ENCODE data around the gene CUL7. TPM values are rescaled to one million over a fixed set of nuclear protein-coding genes. Genes with fewer than 3 reads are reported as not detected.

The CUL7 gene
- total RNA-seq, 1 experiment from 2014 or later = 20.8 TPM

DNA sequence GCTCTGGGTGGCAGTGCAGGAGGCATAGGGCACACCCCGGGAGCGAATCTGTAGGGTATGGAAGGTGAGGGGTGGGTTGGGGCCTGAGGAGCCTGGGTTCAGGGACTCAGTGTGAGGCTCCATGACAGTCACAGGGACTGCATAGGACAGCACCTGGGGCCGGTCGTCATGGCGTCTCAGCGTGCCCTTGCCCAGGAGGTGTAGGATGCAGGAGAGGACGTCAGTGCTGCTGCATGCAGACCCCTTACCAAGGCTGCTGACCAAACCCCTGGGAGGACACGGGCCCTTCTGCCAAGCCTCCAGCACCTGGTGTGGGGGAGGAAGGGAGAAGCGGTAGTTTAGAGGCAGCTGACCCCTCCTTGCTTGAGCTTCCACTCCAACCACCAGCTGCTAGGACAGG, 15.9 kb downstream of the CUL7 start (continued):
- TF ChIP-seq, protein P1, sequence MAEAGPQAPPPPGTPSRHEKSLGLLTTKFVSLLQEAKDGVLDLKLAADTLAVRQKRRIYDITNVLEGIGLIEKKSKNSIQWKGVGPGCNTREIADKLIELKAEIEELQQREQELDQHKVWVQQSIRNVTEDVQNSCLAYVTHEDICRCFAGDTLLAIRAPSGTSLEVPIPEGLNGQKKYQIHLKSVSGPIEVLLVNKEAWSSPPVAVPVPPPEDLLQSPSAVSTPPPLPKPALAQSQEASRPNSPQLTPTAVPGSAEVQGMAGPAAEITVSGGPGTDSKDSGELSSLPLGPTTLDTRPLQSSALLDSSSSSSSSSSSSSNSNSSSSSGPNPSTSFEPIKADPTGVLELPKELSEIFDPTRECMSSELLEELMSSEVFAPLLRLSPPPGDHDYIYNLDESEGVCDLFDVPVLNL (CRISPR knock-in tag; IDR thresholded peaks at IDR 0.05; ENCODE audit: borderline replicate concordance, low read depth) = no peak
- TF ChIP-seq KAT7 (CRISPR knock-in tag; IDR thresholded peaks at IDR 0.05; ENCODE audit: borderline replicate concordance) = no peak
- TF ChIP-seq, protein P2, sequence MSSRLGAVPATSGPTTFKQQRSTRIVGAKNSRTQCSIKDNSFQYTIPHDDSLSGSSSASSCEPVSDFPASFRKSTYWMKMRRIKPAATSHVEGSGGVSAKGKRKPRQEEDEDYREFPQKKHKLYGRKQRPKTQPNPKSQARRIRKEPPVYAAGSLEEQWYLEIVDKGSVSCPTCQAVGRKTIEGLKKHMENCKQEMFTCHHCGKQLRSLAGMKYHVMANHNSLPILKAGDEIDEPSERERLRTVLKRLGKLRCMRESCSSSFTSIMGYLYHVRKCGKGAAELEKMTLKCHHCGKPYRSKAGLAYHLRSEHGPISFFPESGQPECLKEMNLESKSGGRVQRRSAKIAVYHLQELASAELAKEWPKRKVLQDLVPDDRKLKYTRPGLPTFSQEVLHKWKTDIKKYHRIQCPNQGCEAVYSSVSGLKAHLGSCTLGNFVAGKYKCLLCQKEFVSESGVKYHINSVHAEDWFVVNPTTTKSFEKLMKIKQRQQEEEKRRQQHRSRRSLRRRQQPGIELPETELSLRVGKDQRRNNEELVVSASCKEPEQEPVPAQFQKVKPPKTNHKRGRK (CRISPR knock-in tag; IDR thresholded peaks at IDR 0.05; ENCODE audit: borderline replicate concordance) = no peak

DNA sequence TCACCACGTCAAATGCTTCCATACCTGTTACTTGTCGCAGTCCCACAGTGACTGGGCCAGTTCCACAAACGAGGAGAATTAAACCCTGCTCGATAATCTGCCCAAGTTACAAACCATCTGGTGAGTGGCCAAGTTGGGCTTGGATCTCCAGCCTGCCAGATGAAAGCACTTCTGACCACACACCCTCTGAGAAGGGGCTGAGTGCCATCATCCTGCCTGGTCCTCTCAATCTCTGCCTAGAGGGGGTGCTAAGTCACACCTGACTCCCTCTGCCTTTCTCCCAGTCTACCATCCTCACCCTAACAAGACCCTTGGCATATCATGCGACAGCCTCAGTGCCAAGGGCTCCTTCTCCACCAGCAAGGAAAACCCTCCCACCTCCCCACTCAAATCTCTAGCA, 16.5 kb downstream of the CUL7 start:
- POLR2A ChIA-PET = no interaction called here
- Mint-ChIP-seq H3K27ac (no peak overlapping the region), H3K4me3 (no peak overlapping the region), H3K9me3 (no peaks in the 10 kb centered on the region), H3K4me1 (no peaks in the 10 kb centered on the region), H3K36me3 (peaks cover 44% of the 10 kb centered on the region), H3K27me3 (ENCODE audit: low read depth) (no peaks in the 10 kb centered on the region)
- CTCF ChIA-PET = interaction anchor here (0.5 kb wide), 1 partner anchor 155 kb away, joined by 4 read pairs; no protein-coding TSS in a partner anchor
- no peak for TF ChIP-seq NR3C1 (CRISPR knock-in tag; conservative IDR thresholded peaks at IDR 0.05; ENCODE audit: low read depth)
- TF ChIP-seq CBFB (CRISPR knock-in tag; IDR thresholded peaks at IDR 0.05; ENCODE audit: low read depth) = no peak
- TF ChIP-seq ELF4 (CRISPR knock-in tag; IDR thresholded peaks at IDR 0.05; ENCODE audit: low read depth) = no peak
- TF ChIP-seq ZNF219 (CRISPR knock-in tag; IDR thresholded peaks at IDR 0.05; ENCODE audit: borderline replicate concordance) = no peak
- TF ChIP-seq, protein P3, sequence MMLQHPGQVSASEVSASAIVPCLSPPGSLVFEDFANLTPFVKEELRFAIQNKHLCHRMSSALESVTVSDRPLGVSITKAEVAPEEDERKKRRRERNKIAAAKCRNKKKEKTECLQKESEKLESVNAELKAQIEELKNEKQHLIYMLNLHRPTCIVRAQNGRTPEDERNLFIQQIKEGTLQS (CRISPR knock-in tag; conservative IDR thresholded peaks at IDR 0.05) = no peak
- TF ChIP-seq, protein P4, sequence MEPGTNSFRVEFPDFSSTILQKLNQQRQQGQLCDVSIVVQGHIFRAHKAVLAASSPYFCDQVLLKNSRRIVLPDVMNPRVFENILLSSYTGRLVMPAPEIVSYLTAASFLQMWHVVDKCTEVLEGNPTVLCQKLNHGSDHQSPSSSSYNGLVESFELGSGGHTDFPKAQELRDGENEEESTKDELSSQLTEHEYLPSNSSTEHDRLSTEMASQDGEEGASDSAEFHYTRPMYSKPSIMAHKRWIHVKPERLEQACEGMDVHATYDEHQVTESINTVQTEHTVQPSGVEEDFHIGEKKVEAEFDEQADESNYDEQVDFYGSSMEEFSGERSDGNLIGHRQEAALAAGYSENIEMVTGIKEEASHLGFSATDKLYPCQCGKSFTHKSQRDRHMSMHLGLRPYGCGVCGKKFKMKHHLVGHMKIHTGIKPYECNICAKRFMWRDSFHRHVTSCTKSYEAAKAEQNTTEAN (CRISPR knock-in tag; IDR thresholded peaks at IDR 0.05) = no peak
- TF ChIP-seq TP53 (CRISPR knock-in tag; IDR thresholded peaks at IDR 0.05) = no peak
- TF ChIP-seq, protein P5, sequence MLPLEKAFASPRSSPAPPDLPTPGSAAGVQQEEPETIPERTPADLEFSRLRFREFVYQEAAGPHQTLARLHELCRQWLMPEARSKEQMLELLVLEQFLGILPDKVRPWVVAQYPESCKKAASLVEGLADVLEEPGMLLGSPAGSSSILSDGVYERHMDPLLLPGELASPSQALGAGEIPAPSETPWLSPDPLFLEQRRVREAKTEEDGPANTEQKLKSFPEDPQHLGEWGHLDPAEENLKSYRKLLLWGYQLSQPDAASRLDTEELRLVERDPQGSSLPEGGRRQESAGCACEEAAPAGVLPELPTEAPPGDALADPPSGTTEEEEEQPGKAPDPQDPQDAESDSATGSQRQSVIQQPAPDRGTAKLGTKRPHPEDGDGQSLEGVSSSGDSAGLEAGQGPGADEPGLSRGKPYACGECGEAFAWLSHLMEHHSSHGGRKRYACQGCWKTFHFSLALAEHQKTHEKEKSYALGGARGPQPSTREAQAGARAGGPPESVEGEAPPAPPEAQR (CRISPR knock-in tag; IDR thresholded peaks at IDR 0.05) = no peak
- TF ChIP-seq, protein P6, sequence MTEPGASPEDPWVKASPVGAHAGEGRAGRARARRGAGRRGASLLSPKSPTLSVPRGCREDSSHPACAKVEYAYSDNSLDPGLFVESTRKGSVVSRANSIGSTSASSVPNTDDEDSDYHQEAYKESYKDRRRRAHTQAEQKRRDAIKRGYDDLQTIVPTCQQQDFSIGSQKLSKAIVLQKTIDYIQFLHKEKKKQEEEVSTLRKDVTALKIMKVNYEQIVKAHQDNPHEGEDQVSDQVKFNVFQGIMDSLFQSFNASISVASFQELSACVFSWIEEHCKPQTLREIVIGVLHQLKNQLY (CRISPR knock-in tag; IDR thresholded peaks at IDR 0.05) = no peak
- TF ChIP-seq, protein P7, sequence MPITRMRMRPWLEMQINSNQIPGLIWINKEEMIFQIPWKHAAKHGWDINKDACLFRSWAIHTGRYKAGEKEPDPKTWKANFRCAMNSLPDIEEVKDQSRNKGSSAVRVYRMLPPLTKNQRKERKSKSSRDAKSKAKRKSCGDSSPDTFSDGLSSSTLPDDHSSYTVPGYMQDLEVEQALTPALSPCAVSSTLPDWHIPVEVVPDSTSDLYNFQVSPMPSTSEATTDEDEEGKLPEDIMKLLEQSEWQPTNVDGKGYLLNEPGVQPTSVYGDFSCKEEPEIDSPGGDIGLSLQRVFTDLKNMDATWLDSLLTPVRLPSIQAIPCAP (CRISPR knock-in tag; IDR thresholded peaks at IDR 0.05) = no peak
- TF ChIP-seq, protein P8, sequence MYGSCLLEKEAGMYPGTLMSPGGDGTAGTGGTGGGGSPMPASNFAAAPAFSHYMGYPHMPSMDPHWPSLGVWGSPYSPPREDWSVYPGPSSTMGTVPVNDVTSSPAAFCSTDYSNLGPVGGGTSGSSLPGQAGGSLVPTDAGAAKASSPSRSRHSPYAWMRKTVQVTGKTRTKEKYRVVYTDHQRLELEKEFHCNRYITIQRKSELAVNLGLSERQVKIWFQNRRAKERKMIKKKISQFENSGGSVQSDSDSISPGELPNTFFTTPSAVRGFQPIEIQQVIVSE (CRISPR knock-in tag; IDR thresholded peaks at IDR 0.05; ENCODE audit: borderline replicate concordance) = no peak
- no peak for TF ChIP-seq SMAD3 (CRISPR knock-in tag; IDR thresholded peaks at IDR 0.05; ENCODE audit: borderline replicate concordance)
- no peak for TF ChIP-seq CREB1 (CRISPR knock-in tag; IDR thresholded peaks at IDR 0.05)
- DNase-seq (ENCODE audit: low spot score) (no peak), ATAC-seq (peak; percentile 65; the same call in 1 of the 2 replicates)
